GM18868 (cell line): ENCODE data around the gene ITIH4.
A peak's percentile ranks its signal among the peaks of the same experiment; 100 is the strongest.
"Not testable (repeated sequence)": the region's sequence is repeated elsewhere in the genome, so short reads cannot be mapped to it uniquely, and the experiment has no call there.

Experiments used
- ATAC-seq: cut with Tn5 transposase; IDR thresholded peaks from one replicate; pipeline ENCODE4 v1.9.1; 2021; ENCODE audit warnings: mild to moderate bottlenecking, moderate library complexity; ENCODE audit not compliant: unreplicated experiment

Gene ITIH4

GRCh38 chr3:52787246-52787645 lies 43.2 kb downstream of the ITIH4 start:
- ATAC-seq, result no peak

DNA sequence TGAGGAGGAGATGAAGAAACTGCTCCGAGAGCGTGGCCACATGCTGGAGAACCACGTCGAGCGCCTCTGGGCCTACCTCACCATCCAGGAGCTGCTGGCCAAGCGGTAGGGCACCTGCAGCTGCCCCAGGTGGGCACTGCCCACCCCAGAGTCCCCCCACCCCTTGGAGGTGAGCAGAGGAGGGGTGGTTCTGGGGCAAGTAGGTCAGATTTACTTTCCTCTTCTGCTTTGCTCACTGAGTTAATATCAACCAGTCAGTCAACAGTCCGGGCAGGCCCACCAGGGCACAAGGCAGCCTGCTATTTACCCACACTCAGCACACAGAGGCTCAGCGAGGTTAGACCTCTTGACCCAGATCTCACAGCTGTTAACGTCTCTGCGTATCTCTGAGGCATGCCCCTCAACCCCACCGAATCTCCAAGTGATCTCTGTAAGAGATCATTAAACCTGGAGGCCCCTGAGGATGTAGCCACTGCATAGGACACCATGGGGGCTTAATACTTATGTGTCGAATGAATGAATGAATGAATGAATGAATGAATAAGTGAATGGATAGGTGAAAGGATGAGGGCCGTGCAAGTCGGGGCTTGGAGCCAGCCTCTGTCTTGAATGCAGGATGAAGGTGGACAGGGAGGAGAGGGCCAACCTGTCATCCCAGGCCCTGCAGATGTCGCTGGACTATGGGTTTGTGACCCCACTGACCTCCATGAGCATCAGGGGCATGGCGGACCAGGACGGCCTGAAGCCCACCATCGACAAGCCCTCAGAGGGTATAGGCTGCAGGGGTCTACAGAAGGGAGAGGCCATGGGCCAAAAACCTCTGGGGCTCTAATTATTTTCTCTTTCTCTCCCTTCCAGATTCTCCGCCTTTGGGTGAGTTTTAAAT lies 43.9 kb downstream of the ITIH4 start:
- ATAC-seq, result no peak

GRCh38 chr3:52784931-52785590 lies 45.4 kb downstream of the ITIH4 start:
- ATAC-seq, result no peak

DNA sequence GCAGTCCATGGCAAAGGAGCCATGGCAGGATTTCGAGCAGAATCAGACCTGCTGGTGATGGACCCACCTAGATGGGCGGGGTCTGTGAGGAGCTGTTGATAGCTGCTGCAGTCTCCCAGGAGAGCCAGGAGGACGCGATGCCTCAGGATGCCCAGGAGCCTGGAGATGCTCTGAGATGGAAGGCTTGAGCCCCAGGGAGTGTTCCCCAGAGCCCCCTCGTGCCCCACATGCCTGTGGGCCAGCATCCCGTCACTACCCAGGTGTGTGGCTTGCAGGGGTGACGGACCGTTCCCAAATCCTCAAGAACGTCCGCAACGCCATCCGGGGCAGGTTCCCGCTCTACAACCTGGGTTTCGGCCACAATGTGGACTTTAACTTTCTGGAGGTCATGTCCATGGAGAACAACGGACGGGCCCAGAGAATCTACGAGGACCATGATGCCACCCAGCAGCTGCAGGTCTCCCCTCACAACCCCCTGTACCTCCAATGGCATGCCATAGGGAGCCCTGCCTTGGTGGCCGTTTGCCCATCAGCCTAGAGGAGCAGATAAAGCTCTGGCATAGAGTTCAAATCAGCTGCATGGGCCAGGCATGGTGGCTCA lies 46.4 kb downstream of the ITIH4 start:
- no peak for ATAC-seq

- ATAC-seq, result no peak
These were observed 47.3 kb downstream of the ITIH4 start for GRCh38 chr3:52783211-52783555.

DNA sequence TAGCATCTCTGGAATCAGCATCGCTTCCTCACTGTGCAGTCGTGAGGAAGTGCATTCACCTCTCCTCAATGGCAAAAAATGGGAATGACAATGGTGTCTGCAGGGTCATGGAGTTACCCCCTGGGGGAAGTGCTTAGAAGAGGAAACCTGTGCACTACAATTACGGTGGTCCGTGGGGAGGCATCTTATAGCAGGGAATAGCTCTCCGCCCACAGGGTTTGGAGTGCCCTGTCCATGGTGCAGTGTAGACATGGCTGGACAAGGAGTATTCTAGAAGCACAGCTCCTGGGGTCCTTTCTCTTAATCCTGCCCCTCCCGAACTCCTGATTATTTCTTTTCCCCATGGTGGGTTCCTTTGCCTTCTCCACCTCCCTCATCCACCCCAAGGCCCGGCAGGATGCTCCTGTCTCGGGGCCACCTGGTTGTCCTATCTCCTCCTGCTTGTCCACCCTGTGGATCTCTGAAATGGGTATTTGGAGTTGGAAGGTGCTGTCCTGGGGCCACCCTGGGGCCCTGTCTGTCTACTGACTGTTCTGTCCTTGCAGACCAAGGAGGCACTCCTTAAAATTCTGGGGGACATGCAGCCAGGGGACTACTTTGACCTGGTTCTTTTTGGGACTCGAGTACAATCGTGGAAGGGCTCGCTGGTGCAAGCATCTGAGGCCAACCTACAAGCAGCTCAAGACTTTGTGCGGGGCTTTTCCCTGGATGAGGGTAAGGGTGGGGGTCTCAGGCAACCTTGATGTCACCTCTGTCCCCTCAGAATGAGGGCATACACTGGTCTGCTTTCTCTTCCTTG lies 47.9 kb downstream of the ITIH4 start:
- no peak for ATAC-seq

DNA sequence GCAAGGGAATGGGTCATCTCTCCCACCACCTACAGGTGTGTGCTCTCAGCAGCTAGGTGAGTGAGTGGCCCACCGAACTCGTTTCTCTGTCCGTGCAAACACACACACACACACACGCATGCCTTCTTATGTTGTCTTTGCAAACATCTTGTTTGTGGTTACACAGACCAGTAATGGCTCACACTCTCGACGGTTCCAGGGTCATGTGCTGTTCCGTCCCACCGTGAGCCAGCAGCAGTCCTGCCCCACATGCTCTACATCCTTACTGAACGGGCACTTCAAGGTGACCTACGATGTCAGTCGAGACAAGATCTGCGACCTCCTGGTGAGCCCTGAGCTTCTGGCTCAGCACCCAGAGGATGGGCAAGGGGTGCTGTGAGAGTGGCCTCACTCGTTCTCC lies 48.7 kb downstream of the ITIH4 start:
- no peak for ATAC-seq

DNA sequence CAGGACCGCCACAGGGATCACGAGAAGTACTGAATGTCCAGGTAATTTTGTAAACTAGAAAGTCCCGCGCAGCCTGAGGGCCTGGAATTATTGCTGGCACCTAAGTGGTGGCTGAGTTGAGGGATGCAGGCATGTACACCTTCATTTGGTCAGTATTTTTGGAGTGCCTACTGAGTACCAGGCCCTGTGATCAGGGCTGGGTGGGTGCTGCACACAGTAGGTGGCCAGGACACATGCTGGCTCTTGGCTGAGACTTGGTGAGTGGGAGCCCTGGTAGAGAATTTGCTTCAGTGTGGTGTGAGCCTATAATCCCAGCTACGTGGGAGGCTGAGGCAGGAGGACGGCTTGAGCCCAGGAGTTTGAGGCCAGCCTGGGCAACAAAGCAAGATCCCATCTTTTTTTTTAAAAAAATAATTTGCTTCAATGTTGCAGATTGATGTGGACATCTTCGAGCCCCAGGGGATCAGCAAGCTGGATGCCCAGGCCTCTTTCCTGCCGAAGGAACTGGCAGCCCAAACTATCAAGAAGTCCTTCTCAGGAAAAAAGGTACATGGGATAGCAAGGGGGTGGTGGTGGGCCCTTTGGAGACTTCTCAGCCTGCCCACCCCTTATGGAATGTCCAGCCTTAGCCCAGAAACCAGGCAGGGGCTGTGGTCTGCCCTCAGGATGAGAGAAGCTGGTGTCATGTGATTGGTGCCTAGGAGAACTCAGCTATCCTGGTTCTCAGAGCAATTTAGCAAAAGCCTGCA lies 50.5 kb downstream of the ITIH4 start:
- ATAC-seq, result no peak

DNA sequence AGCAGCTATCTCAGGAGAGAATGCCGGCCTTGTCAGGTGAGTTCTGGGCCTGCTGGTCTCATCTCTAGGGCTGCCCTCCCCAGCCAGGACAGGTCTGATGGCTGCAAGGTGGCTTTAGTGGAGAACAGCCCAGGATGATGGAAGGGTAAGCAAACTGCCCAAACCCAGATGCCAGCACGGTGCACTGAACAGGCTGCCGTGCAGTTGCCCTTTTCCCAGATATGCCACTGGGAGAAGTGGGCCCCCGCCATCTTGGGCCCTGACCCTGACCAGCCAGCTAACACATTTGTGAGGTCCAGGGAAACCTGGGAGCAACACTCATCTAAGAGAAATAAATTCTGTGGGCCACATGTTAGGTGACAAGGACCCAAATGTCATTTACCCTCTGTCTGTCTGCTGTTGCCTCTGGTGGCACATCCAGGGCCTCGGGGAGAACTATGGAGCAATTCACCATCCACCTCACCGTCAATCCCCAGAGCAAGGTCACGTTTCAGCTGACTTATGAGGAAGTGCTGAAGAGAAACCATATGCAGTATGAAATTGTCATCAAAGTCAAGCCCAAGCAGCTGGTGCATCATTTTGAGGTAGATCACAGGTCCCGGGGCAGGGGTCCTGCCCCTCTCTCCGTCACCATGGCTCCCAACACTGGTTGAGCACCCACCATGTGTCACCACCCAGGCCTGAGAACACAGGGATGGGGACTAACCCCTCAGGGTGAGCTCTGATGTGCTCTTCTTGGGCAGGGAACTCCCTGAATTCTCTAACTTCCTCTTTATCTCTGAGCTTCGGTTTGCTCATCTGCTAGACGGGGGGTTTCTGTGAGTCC lies 51.2 kb downstream of the ITIH4 start:
- peak; percentile 91 for ATAC-seq

DNA sequence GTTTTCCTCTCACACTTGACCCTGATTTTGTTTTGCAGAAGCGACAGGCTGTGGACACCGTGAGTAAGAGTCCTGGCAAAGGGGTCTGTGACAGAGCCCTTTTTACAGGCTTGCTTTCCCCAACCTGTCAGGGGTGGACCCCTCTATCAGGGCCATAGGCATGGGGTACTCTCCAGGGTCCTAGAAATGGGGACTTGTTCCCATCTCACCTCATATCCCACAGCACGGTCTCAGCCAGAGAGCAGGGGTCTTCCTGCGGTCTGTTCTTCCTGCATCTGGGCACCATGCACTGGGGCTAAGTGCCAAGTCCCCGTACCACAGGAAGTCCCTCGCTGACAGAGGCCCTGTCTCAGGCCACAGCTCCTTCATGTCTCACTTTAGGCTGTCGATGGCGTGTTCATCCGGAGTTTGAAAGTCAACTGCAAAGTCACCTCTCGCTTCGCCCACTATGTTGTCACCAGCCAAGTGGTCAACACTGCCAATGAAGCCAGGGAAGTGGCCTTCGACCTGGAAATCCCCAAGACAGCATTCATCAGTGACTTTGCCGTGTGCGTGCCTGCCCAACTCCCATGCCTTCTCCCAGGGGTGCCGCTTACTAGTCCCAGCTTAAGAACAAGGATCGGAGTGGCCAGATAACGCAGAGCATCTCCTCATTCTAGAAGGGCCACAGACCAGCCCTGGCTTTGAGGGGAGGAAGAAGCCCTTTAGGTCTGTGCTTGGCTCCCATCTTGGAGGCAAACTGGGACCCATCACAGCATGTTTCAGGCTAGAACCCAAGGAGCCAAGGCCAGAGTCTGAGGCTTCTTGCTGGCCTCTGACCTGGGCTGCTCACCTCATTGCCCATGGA lies 52.3 kb downstream of the ITIH4 start:
- no peak for ATAC-seq

GRCh38 chr3:52777127-52777958 lies 53.1 kb downstream of the ITIH4 start, which contains the start of gene ITIH1:
TSS of gene ITIH1 (plus strand) at chr3:52777599. CDS start at chr3:52777616, 17 bp downstream.
- ATAC-seq, result no peak

- not testable (repeated sequence) for ATAC-seq
These were observed 54.0 kb downstream of the ITIH4 start for GRCh38 chr3:52776486-52776885.

DNA sequence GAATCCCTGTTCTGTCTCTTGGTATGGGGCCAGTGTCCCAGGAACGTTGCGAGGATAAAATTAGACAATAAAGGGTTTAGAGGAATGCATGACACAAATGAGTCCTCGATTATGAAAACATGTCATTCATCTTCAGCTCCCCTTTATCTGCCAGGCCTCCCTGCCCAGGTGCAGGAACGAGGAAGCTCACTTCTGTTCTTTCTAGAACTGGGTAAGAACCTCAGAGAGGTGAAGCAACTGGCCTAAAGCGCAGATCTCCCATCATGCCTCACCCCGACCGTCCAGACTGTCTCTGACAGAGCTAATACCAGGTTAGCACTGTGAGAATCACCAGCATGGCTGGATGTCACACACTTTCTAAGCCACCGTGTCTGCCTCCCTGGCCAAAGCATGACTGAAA lies 54.6 kb downstream of the ITIH4 start:
- ATAC-seq, result no peak

DNA sequence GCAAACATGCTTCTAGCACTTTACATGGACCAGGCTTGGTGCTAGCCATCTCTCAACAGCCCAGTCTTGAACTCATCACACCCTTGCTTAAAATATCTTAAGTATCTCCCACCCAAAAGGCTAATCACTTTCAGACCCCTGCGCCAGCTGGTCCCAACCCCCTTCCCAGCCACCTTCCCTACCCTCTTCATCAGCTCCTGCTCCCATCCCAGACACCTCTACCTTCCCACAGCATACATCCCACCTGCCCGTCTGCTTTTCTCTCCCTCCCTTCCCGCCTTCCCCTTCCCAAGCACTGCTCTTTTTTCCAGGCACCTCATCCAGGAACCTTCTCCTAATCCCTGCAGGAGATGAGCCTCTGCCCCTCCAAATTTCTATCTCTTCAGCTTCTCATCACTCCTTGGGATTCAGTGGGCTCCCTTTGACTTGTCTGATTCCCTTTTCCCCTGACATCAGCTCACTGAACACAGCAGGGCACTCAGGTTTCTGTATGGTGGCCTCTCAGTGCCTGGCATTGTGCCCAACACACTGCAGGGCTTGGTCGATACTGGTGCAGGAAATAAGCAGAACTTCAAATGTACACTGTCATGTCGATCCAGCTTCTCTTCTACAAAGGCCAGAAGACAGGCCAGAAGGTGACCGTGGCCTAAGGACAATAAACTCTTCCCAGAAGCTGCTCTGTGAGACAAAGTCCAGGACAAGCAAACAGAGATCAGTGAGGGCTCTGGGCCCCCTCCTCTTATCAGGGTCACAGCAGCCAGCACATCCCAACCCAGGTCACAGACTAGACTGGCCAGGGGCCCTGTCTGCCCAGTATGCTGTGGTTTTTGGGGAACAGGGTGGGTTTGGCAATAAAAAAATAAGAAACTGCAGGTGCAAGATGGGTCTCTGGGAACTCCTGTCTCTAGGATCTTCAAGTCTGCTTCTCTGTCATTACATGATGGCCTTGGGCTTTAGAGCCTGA lies 55.3 kb downstream of the ITIH4 start:
- ATAC-seq, result no peak

- ATAC-seq, result no peak
These were observed 56.3 kb downstream of the ITIH4 start for GRCh38 chr3:52774066-52774713.
